Activated B cell treated with CpG ODN at 0.5 μM for 24 hours (primary cell): ENCODE measurements around the gene LCLAT1. TPM values are rescaled to one million over a fixed set of nuclear protein-coding genes. Genes with fewer than 3 reads are reported as not detected.

Experiments
- ATAC-seq: fragments of 200-7000 bp; cut with Tn5 transposase; one replicate; pipeline ENCODE4 v1.10.0; 2021; ENCODE audit warnings: low read depth, mild to moderate bottlenecking, moderate library complexity
- CTCF ChIA-PET: fragments of 350-600 bp; sonication (Branson Sonifier 250); formaldehyde crosslinking; loops from one replicate; lab custom pipeline; 2021; ENCODE audit warnings: antibody characterized with exemption; lab: Charles Lee
- POLR2A ChIA-PET: fragments of 350-600 bp; sonication (Branson Sonifier 250); formaldehyde crosslinking; loops from one replicate; lab custom pipeline; 2021; ENCODE audit warnings: antibody characterized with exemption; lab: Charles Lee
- DNase-seq: peaks from one replicate; pipeline ENCODE4 v3.0.0; 2022
- H3K27ac Mint-ChIP-seq: one replicate; pipeline ENCODE4 v1.8.0; 2020; ENCODE audit warnings: mixed read lengths
- H3K27me3 Mint-ChIP-seq: one replicate; pipeline ENCODE4 v1.8.0; 2021; ENCODE audit warnings: mixed read lengths
- H3K36me3 Mint-ChIP-seq: one replicate; pipeline ENCODE4 v1.8.0; 2021; ENCODE audit warnings: low read depth, mixed read lengths
- H3K4me1 Mint-ChIP-seq: one replicate; pipeline ENCODE4 v1.8.0; 2021; ENCODE audit warnings: mixed read lengths
- H3K4me3 Mint-ChIP-seq: one replicate; pipeline ENCODE4 v1.8.0; 2020; ENCODE audit warnings: mild to moderate bottlenecking, mixed read lengths
- H3K9me3 Mint-ChIP-seq: one replicate; pipeline ENCODE4 v1.8.0; 2020; ENCODE audit warnings: mixed read lengths
- intact Hi-C: fragments of 100-400 bp; cut with micrococcal nuclease; formaldehyde crosslinking; loops from one replicate; pipeline ENCODE4 v1.15.1; 2024
- total RNA-seq: library from RNA; stranded (reverse); gene quantifications from 2 replicates; pipeline ENCODE4 v1.2.3, GENCODE V29; 2022
- TF ChIP-seq, protein P1 (sequence below): fragments of 200-600 bp; IDR thresholded peaks from one replicate; pipeline ENCODE4 v1.8.0; 2022; ENCODE audit warnings: antibody characterized with exemption, mild to moderate bottlenecking

The LCLAT1 gene
- total RNA-seq, 1 donor from 2014 or later, result 25.9 TPM

DNA sequence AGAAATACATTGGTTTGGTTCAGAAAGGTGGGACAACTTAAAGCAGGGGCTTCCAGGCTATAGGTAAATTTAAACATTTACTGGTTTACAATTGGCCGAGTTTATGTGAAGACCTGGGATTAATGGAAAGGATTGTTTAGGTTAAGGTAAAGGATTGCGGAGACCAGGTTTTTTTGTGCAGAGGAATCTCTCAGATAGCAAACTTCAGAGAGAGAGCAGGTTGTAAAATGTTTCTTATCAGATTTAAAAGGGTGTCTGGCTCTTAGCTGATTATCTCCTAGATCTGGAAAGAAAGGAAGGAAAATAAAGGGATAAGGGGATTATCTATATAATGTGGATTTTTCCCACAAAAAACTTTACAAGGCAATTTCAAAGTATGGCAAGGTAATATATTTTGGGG lies 101.3 kb downstream of the LCLAT1 start:
- TF ChIP-seq, protein P1, sequence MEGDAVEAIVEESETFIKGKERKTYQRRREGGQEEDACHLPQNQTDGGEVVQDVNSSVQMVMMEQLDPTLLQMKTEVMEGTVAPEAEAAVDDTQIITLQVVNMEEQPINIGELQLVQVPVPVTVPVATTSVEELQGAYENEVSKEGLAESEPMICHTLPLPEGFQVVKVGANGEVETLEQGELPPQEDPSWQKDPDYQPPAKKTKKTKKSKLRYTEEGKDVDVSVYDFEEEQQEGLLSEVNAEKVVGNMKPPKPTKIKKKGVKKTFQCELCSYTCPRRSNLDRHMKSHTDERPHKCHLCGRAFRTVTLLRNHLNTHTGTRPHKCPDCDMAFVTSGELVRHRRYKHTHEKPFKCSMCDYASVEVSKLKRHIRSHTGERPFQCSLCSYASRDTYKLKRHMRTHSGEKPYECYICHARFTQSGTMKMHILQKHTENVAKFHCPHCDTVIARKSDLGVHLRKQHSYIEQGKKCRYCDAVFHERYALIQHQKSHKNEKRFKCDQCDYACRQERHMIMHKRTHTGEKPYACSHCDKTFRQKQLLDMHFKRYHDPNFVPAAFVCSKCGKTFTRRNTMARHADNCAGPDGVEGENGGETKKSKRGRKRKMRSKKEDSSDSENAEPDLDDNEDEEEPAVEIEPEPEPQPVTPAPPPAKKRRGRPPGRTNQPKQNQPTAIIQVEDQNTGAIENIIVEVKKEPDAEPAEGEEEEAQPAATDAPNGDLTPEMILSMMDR, result no peak
- Mint-ChIP-seq H3K9me3 (peaks cover 5% of the 10 kb centered on the region), H3K4me1 (peaks cover 5% of the 10 kb centered on the region), H3K4me3 (no peak overlapping the region), H3K36me3 (peaks cover 21% of the 10 kb centered on the region), H3K27me3 (no peaks in the 10 kb centered on the region), H3K27ac (no peak overlapping the region)
- no peak for DNase-seq
- ChIA-PET CTCF (interaction anchor here (1.0 kb wide), 1 partner anchor 162 kb away, joined by 3 read pairs; no protein-coding TSS in a partner anchor), POLR2A (no interaction called here)
- no peak for ATAC-seq
- intact Hi-C loops, result no loop called here

DNA sequence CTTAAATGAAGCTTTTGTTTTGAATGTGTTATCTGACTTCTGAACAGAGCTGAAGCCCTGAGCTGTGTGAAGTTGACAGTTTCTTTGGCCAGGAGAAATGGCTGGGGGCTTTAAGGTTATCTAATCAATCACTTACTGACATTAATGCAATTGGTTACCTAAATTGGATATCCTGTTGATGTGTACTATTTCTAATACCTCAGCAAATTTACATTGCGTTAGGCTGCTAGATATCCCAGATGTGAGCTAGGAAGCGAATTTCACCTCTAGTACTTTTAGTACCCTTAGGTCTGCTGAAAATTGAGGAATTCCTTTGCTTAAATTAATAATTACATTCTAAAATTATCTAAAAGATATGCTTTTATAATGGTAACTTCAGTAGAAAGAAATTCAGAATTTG lies 102.0 kb downstream of the LCLAT1 start:
- Mint-ChIP-seq H3K36me3 (peaks cover 21% of the 10 kb centered on the region), H3K27ac (no peak overlapping the region), H3K4me1 (peaks cover 5% of the 10 kb centered on the region), H3K9me3 (peaks cover 5% of the 10 kb centered on the region), H3K4me3 (no peak overlapping the region), H3K27me3 (no peaks in the 10 kb centered on the region)
- DNase-seq, result no peak
- no peak for ATAC-seq
- ChIA-PET CTCF (interaction anchor here (1.0 kb wide), 1 partner anchor 161 kb away, joined by 3 read pairs; no protein-coding TSS in a partner anchor), POLR2A (no interaction called here)
- TF ChIP-seq, protein P1, result no peak
- intact Hi-C loops, result no loop called here

DNA sequence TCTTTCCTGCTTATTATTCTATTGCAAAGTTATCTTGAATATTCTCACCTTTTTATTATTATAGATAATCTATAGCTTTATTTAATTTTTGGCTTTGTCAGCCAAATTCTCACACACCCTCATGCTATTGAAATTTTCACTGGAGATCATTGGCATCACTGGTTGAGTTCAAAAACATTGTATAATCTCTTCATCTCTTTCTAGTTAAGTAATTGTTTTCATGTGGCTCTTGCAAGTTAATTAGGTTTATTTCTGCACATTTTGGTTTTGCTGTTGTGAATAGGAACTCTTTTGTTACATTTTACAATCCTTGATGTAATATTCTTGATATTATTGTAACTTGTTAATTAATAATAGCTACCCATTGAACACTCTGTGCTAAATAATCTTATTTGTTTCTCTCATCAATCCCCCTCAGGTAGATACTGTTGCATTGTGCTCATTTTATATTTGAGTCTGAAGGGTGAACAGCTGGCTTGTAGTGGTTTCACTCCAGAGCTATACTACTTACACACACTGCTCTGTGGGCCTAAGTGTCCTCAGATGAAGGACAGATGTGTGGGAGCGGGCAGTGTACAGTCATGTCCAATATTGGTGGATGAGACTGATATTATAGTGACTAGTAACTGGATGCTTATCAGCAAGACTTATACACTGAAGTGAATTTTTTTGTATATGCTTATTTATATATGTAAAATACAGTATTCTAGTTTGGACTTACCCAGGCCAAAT lies 112.7 kb downstream of the LCLAT1 start:
- Mint-ChIP-seq H3K4me3 (no peak overlapping the region), H3K27me3 (no peaks in the 10 kb centered on the region), H3K27ac (no peak overlapping the region), H3K4me1 (no peaks in the 10 kb centered on the region), H3K36me3 (peaks cover 19% of the 10 kb centered on the region), H3K9me3 (no peaks in the 10 kb centered on the region)
- ATAC-seq, result no peak
- POLR2A ChIA-PET, result no interaction called here
- intact Hi-C loops, result no loop called here
- CTCF ChIA-PET, result no interaction called here
- no peak for DNase-seq
- TF ChIP-seq, protein P1, result no peak

DNA sequence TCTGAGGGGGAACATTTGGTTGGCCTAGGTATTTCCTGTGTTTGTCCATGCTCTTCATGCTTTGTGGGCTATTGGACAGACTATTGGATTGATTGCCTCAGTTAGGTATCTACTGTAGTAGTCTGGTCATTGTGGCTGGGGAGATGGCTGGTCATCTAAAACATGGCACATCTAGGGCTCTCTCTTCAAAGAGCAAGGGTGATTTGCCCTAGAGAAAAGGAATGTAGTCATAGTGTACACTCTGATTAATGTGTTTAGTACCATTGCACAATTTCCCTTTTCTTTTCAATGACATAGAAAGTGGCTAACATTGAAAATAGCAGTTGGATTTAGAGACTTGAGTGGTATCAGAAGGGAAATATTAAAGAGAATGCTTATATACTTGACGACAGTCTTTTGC lies 114.3 kb downstream of the LCLAT1 start:
- no peak overlapping the region for H3K27ac Mint-ChIP-seq
- H3K9me3 Mint-ChIP-seq, result no peaks in the 10 kb centered on the region
- intact Hi-C loops, result no loop called here
- no peak for DNase-seq
- POLR2A ChIA-PET, result no interaction called here
- CTCF ChIA-PET, result no interaction called here
- no peak overlapping the region for H3K4me3 Mint-ChIP-seq
- TF ChIP-seq, protein P1, result no peak
- H3K36me3 Mint-ChIP-seq, result peaks cover 28% of the 10 kb centered on the region
- no peaks in the 10 kb centered on the region for H3K4me1 Mint-ChIP-seq
- no peaks in the 10 kb centered on the region for H3K27me3 Mint-ChIP-seq
- ATAC-seq, result no peak

DNA sequence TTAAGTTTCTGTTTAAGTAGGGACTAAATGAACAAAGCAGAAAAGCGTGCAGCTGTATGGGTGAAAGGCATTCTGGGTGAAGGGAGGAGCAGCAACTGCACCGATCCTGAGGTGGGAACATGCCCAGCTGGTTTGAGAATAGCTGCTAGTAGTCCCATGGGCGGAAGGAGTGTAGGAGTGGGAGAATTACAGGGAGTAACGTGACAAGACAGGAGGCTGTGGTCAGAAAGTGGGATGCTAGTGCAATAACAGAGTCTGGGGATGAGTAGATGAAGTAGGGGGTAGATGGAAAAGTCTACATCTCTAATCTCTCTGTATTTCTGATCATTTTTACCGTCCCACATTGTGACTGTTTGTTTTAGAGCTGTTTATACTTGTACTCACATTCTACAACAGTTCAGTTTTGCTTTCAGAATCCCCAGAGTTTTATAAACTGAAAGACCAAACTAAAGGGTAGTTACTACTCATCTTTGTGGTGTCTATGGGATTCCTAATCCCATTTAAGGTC lies 118.9 kb downstream of the LCLAT1 start:
- H3K27ac Mint-ChIP-seq, result no peak overlapping the region
- intact Hi-C loops, result no loop called here
- H3K27me3 Mint-ChIP-seq, result no peaks in the 10 kb centered on the region
- H3K36me3 Mint-ChIP-seq, result peaks cover 47% of the 10 kb centered on the region
- DNase-seq (no peak), ATAC-seq (no peak)
- H3K9me3 Mint-ChIP-seq, result no peaks in the 10 kb centered on the region
- ChIA-PET CTCF (interaction anchor here (0.8 kb wide), 1 partner anchor 357 kb away, joined by 3 read pairs; no protein-coding TSS in a partner anchor), POLR2A (no interaction called here)
- no peak overlapping the region for H3K4me3 Mint-ChIP-seq
- no peaks in the 10 kb centered on the region for H3K4me1 Mint-ChIP-seq
- TF ChIP-seq, protein P1, result no peak
